Suppressor macrophage (primary cell): Measurements from ENCODE around the gene A3GALT2.
A peak's percentile ranks its signal among the peaks of the same experiment; 100 is the strongest.
"Not testable (repeated sequence)": the region's sequence is repeated elsewhere in the genome, so short reads cannot be mapped to it uniquely, and the experiment has no call there.

Source experiments
- DNase-seq, 4 experiments: peaks; one replicate each; pipeline ENCODE4 v3.0.0-alpha.2; 2020 to 2022

The A3GALT2 gene

DNA sequence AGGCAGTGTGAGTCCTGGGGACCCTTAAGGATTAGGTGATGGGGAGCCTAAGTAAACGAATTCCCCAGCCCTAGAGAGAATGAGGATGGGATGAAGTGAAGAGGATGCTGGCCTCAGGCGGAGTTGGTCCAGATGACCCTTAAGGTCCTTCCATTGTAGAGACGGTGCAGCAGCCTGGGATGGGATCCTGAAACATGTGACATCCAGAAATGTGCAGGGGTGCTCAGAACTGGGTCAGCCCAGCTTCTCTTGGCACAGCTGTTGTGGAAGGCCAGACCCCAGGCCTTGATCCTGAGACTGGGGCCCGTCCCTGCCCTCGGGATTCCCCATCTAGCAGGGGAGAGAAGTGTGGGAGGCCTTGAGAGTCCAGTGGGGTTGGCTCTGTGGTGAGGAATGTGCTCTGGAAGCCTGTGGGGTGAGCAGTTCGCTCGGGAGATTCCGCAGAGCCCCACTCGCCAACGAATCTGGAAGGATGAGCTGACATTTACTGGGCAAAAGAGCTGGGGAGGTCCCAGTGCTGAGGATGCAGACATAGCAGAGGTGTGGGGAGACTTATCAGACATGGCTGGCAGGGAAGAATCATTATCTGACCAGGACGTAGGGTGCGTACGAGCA is 28.1 kb downstream of the A3GALT2 start:
- no peak for DNase-seq

DNA sequence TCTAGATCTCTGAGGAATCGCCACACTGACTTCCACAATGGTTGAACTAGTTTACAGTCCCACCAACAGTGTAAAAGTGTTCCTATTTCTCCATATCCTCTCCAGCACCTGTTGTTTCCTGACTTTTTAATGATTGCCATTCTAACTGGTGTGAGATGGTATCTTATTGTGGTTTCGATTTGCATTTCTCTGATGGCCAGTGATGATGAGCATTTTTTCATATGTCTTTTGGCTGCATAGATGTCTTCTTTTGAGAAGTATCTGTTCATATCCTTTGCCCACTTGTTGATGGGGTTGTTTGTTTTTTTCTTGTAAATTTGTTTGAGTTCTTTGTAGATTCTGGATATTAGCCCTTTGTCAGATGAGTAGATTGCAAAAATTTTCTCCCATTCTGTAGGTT is 30.3 kb downstream of the A3GALT2 start:
- not testable (repeated sequence) for DNase-seq

DNA sequence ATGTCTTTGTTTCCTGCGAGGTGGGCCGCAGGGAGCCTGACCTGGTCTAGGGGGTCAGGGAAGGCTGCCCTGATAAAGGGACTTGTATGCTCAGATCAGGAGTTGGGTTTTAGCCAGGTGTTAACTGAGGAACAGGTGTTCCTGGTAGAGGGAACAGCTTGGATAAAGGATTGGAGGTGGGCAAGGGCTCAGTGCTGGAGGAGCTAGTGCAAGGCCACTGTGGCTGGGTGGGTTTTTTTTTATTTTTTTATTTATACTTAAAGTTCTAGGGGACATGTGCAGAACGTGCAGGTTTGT is 31.1 kb downstream of the A3GALT2 start:
- no peak for DNase-seq

DNA sequence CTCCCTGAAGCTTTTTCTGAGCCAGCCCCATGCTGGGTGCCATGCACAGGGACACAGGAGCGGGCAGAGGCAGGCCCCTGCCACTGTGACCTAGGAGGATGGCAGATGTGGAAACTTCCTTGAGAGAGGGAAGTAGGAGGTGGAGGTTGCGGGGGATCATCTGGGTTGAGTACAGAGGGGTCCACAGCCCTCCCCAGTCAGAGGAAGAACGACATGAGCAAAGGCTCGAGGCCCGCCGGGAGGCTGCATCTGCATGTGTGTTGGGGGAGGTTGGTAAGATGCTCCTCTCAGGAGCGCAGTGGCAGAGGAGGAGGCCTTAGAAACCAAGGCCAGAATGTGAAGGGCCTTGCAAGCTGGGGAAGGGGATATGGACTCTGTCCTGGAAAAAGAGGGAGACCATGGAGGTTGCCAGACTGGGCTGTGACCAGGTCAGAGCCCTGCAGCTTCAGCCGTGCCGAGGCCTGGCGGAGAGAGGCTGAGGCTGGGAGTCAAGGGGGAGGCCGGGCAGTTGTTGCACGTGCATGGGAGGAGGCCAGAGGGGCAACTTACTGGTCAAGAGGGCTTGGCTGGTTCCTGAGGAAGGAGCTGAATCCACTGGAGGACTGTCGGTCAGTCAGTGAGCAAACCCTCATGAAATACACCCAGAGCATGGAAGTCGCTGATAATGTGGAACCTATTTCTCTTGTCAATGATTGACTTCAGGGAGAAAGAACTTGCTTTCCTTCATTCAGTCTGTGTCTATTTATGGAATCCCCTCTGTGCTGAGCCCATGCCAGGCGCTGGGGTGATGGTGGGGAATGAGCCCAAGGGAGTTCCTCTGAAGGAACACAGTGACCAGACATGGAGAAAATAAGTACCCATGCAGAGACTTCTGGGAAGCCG is 31.7 kb downstream of the A3GALT2 start:
- peak in 1 of 4 experiments; percentile 0 for DNase-seq

DNA sequence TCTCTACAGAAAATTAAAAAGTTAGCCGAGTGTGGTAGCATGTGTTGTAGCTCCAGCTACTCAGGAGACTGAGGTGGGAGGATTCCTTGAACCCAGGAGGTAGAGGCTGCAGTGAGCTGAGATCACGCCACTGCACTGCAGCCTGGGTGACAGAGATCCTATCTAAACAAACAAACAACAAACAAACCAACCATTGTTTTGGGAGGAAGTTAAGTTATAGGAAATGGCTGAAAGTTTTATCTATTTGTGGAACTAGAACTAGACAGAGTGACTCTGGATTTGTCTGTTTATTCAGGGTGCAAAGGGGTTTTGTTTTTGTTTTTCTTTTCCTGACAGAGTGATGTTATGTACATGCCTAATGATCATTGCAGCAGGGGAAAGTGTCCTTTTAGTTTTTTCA is 33.6 kb downstream of the A3GALT2 start:
- DNase-seq = no peak

DNA sequence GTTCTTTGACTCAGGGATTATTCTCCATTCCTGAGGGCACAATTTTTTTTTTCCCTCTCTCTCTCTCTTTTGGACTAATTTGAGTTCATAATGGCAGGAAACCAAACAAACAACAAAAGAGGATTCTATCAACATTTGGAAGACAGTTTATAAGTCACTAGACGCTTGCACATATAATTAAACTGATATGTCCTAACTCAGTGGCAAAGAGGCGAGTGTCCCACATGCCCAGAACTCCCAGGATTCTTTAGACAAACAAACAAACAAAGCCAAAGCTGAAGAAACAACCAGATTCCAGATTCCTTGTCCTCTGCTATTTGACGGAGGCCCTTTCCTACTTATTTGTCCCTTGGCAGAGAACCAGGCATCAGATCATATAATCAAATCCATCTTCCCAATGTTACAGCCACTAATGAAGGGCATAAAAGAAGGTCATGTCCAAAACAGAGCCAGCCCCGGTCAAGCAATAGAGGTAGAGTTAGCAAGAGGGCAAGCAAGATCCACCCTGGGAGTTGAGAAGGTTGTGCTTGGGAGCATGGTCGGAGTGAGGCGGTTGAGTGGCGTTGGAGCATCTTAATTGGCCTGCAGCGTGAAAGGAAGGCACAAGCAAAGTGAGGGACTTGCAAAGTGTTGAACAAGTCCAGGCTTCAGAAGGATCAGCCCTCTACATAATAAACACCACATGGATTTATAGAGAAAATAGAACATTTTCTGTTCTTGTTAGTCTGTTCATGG is 34.3 kb downstream of the A3GALT2 start:
- DNase-seq = no peak

DNA sequence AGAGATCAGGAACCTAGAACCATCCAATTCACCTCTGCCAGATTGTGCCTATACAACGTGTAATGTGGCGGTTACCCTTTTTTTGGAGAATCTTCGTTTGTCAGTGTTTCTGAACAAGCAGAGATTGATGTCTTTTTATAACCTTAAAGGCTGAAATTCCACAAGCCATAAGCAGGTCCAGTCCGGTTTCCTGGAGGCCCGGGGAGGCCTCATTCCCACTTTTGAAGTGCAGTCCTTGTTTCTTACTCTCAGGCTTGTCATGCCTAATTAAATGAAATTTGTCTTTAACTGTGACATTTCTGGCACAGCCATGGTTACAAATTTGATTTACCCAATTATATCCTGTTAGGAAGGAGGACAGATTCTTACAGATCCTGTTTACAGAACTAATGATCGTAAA is 36.8 kb downstream of the A3GALT2 start:
- DNase-seq = no peak

DNA sequence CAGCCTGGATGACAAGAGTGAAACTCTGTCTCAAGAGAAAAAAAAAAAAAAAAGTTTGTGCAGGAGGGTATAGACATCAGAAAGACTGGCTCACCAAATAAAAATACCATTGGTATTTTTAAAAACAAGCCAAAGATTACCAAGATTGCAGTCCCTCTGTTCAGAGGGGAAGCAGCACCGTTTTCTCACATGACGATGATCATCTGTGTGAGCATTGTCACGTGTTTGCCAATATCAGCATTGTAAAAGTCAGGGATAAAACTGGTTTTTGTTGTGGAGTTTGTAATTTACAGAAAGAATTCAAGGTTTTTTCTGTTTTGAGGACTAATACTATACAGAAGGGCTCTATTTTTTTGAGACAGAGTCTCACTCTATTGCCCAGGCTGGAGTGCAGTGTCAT is 38.1 kb downstream of the A3GALT2 start:
- peak in 3 of 4 experiments; percentile 32 to 57 (median 48) for DNase-seq

DNA sequence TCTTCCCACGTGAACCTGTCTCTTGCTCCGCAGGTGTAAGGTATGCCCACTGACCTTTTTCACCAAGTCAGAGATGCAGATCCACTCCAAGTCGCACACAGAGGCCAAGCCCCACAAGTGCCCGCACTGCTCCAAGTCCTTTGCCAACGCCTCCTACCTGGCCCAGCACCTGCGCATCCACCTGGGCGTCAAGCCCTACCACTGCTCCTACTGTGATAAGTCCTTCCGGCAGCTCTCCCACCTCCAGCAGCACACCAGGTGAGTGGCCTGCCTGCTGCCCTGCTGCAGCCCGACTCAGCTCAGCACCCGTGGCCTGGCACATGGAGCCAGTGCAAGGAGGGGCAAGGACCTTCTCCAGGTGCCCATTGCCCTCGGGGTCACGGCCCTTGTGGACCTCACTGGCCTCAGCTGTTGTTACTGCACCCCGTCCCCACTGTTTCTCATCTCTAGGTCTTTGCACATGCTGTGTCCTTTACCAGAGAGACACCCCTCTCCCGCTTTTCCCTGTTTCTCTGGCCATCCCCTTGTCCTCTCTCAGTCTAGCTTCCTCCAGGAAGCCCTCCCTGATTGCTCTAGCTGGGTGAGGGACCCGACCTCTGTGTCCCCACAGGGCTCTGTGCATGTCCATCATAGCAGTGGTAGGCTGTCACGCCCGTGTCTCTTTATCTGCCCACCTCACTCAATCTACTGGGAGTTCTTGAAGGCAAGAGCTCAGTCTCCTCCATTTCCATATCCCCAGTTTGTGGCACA is 39.2 kb downstream of the A3GALT2 start:
- no peak for DNase-seq

DNA sequence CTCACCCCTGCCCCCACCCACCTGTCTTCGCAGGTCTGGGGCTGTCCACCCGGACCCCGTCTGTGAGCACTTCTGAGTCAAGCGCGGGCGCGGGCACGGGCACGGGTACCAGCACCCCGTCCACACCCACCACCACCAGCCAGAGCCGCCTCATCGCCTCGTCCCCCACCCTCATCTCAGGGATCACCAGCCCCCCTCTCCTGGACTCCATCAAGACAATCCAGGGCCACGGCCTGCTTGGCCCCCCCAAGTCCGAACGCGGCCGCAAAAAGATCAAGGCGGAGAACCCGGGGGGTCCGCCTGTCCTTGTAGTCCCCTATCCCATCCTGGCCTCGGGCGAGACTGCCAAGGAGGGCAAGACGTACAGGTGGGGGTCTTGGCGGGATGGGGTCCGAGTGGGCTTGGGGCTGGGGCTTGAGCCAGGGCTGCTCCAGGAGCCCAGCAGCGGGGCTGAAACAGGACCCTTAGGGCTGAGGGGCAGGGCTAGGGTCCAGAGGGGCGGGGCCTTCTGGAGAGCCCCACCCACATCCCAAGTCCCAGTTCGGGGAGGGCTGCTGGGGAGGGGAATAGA is 40.7 kb downstream of the A3GALT2 start:
- DNase-seq = no peak

DNA sequence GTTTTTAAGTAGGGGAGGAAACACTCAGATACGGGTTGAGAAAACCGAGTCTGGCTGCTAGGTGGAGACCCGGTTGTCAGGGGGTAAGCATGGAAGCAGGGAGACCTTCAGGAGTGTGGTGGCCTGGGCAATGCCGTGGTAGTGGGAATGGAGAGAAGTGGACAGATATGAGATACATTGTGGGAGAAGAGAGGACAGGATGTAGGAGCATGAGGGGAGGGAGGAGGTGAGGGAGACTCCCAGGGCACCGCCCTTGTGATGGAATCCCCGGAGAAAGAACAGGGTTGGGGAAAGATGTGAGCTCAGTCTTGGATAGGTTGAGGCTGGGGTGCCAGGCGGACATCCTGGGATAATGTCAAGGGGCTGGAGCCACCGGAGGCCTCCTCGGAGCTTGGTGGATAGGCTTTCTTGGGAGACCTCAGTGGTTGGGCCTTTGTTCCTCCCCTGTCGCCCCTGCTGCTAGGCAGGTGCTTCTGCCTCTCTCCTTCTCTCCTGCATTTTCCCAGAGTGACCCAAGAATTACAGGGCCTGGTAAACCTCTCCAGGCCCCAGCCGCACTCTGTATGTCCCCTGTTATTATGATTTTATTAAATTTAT is 43.3 kb downstream of the A3GALT2 start:
- no peak for DNase-seq

DNA sequence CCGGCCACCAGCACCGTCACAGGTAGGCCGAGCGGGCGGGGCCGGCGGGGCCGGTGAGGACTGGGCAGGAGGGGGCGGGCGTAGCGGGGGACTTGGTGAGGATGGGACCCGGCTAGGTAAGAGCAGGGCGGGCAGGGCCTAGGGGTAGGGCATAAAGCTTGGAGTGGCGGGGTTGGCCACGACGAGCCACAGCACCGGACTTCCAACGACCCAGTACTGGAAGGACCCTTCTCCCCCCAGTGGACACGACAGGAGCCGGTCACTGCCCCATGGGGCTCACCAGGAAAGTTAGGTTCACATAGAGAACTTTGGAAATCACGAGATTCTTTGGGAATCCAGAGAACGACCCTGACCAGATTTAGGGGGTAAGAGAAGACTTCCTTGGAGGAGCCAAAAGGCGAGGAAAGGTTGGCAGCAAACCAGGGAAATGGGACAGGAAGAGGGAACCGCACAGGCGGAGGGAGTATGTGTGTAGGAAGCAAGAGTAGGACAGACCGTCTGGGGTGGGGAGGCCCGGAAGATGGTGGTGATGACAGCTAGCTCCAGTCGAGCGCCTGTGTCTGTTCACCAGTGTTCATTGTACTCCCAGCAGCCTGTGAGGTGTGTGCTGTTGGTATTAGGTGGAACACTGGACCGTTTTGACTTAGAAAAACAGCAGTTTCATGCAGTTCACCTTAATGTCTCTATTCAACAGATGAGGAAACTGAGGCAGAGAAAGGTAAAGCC is 44.2 kb downstream of the A3GALT2 start:
- DNase-seq = no peak

DNA sequence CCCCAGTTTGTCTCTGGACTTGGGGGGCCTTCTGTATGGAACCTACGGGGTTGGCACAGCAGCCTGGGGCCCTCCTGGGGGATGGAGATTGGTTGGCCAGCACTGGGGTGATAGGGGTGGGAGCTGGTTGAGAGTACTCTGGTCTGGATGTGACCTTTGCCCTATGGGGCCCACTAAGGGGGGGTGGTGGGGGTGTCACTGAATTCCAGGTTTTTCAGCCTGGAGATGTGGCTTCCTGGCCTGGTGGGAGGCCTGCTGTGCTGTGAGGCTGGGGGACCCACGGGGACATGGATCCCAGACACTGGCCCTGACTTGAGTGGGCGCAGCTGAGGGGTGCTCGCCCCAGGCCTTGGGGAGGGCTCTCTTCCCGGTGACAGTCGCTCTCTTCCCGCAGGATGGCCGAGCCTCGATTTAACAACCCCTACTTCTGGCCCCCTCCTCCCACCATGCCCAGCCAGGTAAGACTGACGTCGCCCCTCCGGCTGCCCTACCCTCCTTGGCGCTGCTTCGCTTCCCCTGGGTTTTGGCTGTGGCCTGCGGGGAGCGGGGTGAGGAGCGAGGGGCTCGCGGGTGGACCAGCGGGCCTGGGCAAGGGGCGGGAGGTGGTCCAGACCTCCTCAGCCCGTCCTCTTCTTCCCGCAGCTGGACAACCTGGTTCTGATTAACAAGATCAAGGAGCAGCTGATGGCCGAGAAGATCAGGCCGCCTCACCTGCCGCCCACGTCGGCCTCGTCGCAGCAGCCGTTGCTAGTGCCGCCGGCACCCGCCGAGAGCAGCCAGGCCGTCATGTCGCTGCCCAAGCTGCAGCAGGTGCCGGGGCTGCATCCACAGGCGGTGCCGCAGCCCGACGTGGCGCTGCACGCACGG is 45.0 kb downstream of the A3GALT2 start:
- no peak for DNase-seq

DNA sequence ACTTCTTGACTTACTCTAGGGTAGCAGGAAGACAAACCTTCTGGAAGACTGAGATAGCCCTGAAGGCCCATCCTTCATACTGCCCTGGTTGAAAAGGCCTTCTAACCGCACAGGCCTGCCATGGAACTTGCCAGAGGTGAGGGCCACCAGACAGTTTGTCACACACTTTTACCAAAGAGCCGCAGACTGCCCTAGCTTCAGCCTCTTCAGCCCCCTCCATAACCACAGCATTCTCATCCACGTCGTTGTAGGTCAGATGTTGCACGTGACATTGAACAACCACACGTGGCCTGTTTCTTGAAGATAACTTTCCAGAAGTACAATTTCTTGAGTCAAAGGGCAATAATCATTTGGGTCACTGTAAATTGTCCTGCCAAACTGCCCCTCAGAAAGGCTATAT is 45.7 kb downstream of the A3GALT2 start:
- DNase-seq = no peak

DNA sequence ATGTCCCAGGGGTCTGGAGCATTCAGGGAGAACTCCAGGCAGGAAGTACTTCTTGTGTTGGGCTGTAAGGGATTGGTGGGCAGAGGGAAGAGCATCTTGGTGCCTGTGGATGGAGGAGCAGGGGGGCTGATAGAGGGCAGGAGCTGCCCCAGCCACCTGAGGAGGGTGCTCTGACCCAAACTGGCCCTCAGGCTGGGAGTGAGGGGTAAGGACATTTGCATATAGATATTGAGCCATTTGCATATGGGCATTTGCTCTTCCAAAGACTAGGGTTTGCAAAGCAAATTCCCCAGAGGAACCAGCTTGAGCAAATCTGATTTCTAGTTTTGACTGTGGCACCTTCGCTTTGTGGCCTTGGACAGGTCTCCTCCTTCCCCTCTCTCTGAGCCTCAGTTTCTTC is 46.5 kb downstream of the A3GALT2 start:
- DNase-seq = no peak

DNA sequence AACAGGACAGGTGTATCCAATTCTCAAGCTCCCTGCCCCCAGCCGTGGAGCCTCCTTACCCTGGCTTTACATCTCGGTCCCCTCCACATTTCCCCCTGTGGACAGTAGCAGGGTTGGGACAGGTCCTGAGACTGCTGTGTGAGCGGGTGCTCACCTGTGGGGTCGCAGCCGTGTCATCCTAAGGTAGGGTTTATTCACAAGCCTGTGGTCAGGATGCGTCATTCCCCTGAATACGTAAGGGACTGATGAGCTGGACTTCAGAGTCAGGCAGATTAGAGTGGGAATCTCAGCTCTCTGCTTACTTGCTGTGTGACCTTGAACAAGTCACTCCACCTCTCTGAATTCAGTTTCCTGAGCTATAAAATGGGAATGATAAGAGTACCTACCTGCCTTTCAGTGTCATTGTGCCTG is 46.9 kb downstream of the A3GALT2 start:
- no peak for DNase-seq

DNA sequence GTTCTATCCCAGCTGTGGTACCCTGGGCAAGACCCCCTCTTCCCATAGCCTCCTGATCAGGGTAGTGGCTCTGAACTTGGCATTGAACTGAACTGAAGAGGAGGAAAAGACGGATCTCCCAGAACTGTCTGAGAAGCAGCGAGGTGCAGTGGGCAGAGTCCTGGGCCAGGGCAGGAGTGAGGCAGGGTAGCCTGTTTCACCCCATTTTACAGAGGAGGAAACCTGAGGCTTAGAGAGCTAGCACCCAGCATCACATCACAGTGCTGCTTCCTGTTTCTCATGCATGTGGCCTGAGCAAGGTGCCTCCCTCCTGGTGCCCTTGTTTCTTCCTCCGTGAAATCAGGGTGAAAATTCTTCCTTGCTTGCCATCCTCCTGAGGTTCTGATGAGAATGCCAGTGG is 47.5 kb downstream of the A3GALT2 start:
- DNase-seq = no peak

DNA sequence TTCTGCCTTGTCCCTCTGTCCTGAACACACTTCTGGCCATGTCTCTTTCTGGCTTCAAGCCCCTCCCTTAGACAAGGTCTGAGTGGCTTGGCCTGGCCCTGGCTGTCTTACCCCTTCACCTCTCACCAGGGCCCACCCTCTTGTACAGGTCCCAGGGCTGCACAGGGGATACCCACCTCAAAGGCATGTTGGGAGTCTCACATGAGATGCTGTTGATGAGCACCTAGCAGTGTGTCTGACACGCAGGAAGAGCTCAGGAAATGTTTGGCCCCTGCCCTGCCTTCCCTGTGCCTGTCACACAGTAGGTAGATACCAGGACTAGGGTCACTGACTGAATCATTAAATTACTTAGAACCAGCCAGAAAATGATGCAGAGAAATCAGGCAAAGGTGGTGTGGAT is 48.0 kb downstream of the A3GALT2 start:
- no peak for DNase-seq

DNA sequence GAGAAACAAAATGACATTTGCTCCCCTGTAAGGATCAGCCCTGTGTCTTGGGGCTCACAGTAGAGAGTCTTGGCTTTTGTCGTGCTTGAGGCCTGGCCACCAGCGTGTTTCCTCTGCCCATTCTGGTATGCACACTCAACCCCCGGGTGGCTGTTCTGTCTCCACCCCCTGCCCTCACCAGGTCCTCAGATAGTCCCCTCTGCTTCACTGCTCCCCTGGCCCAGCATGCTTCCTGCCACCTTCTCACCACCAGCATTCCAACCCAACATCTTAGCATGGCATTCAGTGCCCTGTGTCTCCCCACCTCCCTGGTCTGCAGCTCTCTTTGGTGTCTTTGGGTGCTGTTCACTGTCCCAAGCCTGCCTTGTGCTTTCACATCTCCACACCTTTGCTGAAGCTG is 48.4 kb downstream of the A3GALT2 start:
- DNase-seq = no peak

DNA sequence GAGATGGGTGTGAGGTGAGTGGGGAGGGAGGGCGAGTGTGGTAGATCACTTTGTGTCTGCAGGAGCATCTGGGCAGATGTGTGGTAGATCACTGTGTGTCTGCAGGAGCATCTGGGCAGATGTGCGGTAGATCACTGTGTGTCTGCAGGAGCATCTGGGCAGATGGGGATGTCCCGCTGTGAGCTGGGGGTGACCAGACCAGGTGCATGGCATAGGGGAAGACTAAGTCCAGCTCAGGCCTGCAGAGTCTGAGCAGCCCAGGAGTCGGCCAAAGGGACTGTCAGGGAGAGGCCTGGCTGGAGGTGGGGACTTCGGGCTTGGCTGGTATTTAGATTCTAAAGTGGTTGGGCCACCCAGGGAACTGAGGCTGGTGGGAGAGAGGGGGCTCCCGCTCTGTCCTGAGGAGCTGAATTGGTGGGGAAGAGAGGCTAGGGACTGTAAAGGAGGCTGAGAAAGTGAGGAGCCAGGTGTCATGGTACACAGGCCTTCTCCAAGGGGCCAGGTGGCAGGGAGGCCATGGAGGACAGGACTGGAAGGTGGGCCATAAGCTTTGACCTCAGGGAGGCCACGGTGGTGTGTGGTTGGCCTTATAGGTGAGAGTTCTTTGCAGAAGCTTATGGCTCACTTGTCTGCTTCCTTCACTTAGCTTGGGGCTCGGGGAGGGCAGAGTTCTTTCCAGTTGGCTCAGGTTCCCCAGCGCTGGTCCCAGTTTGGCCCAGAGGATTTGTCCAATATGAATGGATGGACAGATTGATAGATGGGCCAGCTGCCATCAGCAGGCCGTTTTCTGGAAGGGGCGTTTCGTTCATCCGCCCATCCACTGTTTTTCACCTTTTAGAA is 49.0 kb downstream of the A3GALT2 start:
- DNase-seq = no peak
